GM23338 (cell line): Measurements from ENCODE around the gene CCDC170.
A peak's percentile ranks its signal among the peaks of the same experiment; 100 is the strongest.

Source experiments
- POLR2AphosphoS5 ChIP-seq: IDR thresholded peaks from 2 replicates; pipeline ENCODE4 v1.6.1; 2016; ENCODE audit warnings: antibody characterized with exemption, low read depth
- ZNF114 ChIP-seq: fragments of 250-450 bp; sonication (Bioruptor Pico); IDR thresholded peaks from 2 replicates; pipeline ENCODE4 v1.5.0; 2020; ENCODE audit warnings: mild to moderate bottlenecking, moderate library complexity
- TF ChIP-seq, protein P1 (sequence below), 2 experiments: fragments of 200-600 bp in 1 of 2; sonication (generic) in 1 of 2; conservative IDR thresholded peaks; 2 replicates each; pipeline versions ENCODE4 v1.5.1 to v1.6.1; 2016 to 2017; ENCODE audit warnings: antibody characterized with exemption in 2 of 2, low read depth in 2 of 2, mild to moderate bottlenecking in 2 of 2, moderate library complexity in 1 of 2

DNA sequence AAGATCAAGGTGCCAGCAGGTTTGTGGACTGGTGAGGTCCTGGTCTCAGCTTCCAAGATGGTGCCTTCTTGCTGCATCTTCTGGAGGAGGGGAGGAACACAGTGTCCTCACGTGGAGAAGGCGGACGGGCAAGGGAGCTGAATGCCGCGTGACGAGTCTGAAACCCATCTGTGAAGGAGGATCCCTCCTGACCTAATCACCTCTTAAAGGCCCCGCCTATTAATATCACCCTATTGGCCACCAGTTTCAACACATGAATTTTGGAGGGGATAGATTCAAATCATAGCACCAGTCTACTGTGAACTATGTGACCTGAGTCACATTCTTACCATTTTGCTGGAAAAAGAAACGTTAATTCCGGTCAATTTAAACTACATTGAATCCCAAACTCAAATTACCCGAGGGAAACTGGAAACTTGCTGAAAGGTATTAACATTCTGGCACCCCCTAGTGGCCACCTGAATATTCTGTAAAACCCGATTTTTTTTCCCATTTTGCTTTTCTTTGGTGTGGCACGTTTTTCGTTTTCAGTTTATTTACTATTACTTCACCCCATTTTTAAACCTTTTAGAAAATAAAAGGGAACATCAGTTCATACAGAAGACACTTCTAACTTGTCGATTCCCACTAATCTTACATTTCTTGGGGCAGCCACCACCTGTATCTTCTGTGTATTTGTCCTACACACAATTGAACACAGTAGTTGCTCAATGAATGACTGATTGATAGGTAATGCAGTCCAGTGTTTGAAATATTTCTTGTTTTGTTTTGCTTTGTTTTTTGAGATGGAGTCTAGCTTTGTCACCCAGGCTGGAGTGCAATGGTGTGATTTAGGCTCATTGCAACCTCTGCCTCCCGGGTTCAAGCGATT lies 17.9 kb upstream of the CCDC170 start:
- TF ChIP-seq POLR2AphosphoS5 (no peak), ZNF114 (CRISPR knock-in tag) (no peak)
- TF ChIP-seq, protein P1, sequence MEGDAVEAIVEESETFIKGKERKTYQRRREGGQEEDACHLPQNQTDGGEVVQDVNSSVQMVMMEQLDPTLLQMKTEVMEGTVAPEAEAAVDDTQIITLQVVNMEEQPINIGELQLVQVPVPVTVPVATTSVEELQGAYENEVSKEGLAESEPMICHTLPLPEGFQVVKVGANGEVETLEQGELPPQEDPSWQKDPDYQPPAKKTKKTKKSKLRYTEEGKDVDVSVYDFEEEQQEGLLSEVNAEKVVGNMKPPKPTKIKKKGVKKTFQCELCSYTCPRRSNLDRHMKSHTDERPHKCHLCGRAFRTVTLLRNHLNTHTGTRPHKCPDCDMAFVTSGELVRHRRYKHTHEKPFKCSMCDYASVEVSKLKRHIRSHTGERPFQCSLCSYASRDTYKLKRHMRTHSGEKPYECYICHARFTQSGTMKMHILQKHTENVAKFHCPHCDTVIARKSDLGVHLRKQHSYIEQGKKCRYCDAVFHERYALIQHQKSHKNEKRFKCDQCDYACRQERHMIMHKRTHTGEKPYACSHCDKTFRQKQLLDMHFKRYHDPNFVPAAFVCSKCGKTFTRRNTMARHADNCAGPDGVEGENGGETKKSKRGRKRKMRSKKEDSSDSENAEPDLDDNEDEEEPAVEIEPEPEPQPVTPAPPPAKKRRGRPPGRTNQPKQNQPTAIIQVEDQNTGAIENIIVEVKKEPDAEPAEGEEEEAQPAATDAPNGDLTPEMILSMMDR (conservative IDR thresholded peaks at IDR 0.05; ENCODE audit: low read depth in 2 of 2), result peak; percentile 65 to 96
